Stimulated activated effector memory CD8-positive, alpha-beta T cell treated with anti-CD3 and anti-CD28 coated beads, Interleukin-12 subunit alpha, Interleukin-12 subunit beta, amount 100 ng/mL, for 72 hours (primary cell): ENCODE results near the gene IQUB.
"Not testable (repeated sequence)": the region's sequence is repeated elsewhere in the genome, so short reads cannot be mapped to it uniquely, and the experiment has no call there.

Experiments
- ATAC-seq: fragments of 150-1000 bp; cut with Tn5 transposase; 2 replicates; pipeline ENCODE4 v1.10.0; 2021
- DNase-seq, 2 donors: peaks; one replicate each; pipeline ENCODE4 v3.0.0; 2021 to 2022; ENCODE audit warnings: low spot score in 2 of 2
- H3K27ac Mint-ChIP-seq: one replicate; pipeline ENCODE4 v1.8.0; 2022; ENCODE audit warnings: mild to moderate bottlenecking, mixed read lengths
- H3K36me3 Mint-ChIP-seq: one replicate; pipeline ENCODE4 v1.8.0; 2022; ENCODE audit warnings: mild to moderate bottlenecking, mixed read lengths
- H3K4me1 Mint-ChIP-seq: one replicate; pipeline ENCODE4 v1.8.0; 2022; ENCODE audit warnings: mixed read lengths
- H3K4me3 Mint-ChIP-seq: one replicate; pipeline ENCODE4 v1.8.0; 2022; ENCODE audit warnings: mild to moderate bottlenecking, mixed read lengths
- H3K9me3 Mint-ChIP-seq: one replicate; pipeline ENCODE4 v1.8.0; 2022; ENCODE audit warnings: mixed read lengths

IQUB gene

DNA sequence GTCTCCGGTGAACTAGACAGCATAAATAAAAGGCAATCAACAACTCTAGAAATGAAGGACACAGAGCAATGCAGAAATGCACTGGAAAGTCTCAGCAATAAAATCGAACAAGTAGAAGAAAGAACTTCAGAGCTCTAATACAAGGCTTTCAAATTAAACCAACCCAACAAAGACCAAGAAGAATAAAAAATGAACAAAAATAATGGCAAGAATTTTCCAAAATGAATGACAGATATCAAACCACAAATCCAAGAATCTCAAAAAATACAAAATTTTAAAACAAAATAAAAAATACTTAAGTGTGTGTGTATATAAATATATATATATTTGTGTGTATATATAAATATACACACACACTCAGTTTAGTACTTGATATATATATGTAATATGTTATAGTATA lies 110.8 kb downstream of the IQUB start:
- Mint-ChIP-seq H3K27ac (no peak overlapping the region), H3K4me1 (no peaks in the 10 kb centered on the region), H3K4me3 (no peak overlapping the region), H3K36me3 (no peaks in the 10 kb centered on the region), H3K9me3 (peaks cover 9% of the 10 kb centered on the region)
- ATAC-seq, result no peak
- DNase-seq, result no peak

DNA sequence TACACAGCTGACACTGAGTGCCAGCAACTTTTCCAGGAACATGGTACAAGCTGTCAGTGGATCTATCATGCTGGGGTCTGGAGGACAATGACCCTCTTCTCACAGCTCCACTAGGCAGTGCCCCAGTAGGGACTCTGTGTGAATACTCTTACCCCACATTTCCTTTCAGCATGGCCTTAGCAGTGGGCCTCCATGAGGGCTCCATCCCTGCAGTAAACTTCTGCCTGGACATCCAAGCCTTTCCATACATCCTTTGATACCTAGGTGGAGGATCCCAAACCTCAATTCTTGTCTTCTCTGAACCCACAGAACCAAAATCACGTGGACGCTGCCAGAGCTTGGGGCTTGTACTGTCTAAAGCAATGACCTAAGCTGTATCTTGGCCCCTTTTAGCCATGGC lies 116.8 kb downstream of the IQUB start:
- DNase-seq, result no peak
- H3K4me1 Mint-ChIP-seq, result no peaks in the 10 kb centered on the region

DNA sequence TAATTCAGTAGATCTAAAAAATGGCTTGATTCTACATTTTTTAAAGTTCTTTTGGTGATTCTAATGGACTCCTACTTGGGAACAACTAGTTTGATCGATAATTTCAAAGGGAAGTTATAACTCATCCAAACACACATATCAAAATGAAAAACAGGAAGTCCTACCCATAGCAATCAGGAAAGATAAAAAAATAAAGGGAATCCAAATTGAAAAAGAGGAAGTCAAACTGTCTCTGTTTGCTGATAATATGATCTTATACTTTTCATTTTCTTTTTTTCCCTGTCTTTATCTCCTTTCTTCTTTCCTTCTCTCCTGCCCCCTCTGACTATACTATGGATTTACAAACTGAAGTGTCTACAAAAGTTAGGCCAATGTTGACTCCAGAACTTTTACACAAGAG lies 118.8 kb downstream of the IQUB start:
- no peak overlapping the region for H3K27ac Mint-ChIP-seq

More for the DNA sequence above, 116.8 kb downstream of the IQUB start:
- no peaks in the 10 kb centered on the region for H3K36me3 Mint-ChIP-seq
- ATAC-seq, result no peak
- H3K4me3 Mint-ChIP-seq, result no peak overlapping the region
- no peak overlapping the region for H3K27ac Mint-ChIP-seq
- H3K9me3 Mint-ChIP-seq, result peaks cover 11% of the 10 kb centered on the region

DNA sequence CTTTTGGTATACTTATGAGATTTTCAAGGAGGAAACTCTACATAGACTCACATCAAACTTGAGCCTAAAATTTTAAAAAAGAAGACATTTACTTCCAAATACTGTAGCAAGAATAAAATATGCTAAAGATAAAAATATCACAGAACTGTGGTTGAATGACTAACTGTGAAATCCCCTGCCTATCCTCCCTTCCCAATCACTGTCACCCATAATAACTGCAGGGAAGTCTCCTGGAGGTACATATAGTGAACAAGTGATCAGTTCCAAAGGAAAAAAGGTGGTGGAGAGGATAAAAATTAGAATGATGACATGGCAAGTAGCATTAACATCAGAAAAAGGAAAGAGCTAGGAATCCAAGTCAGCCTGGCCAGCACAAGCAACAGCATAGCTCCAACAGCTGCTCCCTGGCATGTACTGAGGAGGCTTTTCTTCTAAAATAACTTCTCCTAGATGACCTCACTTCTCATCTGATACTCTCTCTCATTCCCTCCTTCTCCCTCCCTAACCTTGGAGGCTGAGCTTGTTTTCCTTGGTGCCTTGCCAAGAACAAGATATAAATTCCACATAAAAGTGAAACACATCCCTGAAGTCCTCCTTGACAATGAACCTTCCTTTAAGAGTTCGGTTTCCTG lies 124.0 kb downstream of the IQUB start:
- H3K4me3 Mint-ChIP-seq, result no peak overlapping the region
- DNase-seq (no peak), ATAC-seq (no peak)
- no peaks in the 10 kb centered on the region for H3K9me3 Mint-ChIP-seq
- H3K4me1 Mint-ChIP-seq, result no peaks in the 10 kb centered on the region
- no peak overlapping the region for H3K27ac Mint-ChIP-seq
- no peaks in the 10 kb centered on the region for H3K36me3 Mint-ChIP-seq

More for the DNA sequence above, 118.8 kb downstream of the IQUB start:
- no peak for ATAC-seq
- Mint-ChIP-seq H3K9me3 (peaks cover 11% of the 10 kb centered on the region), H3K4me3 (no peak overlapping the region), H3K4me1 (no peaks in the 10 kb centered on the region), H3K36me3 (no peaks in the 10 kb centered on the region)
- no peak for DNase-seq

GRCh38 chr7:123407951-123408350 lies 126.4 kb downstream of the IQUB start:
- H3K4me1 Mint-ChIP-seq, DNase-seq, H3K36me3 Mint-ChIP-seq, H3K4me3 Mint-ChIP-seq, H3K9me3 Mint-ChIP-seq, ATAC-seq, H3K27ac Mint-ChIP-seq: not testable (repeated sequence)
